ENCODE results near the gene HERC5. TPM values are rescaled to one million over a fixed set of nuclear protein-coding genes. Genes with fewer than 3 reads are reported as not detected.

Gene HERC5
- polyA plus RNA-seq, 1 donor from 2014 or later = 0.59 TPM

DNA sequence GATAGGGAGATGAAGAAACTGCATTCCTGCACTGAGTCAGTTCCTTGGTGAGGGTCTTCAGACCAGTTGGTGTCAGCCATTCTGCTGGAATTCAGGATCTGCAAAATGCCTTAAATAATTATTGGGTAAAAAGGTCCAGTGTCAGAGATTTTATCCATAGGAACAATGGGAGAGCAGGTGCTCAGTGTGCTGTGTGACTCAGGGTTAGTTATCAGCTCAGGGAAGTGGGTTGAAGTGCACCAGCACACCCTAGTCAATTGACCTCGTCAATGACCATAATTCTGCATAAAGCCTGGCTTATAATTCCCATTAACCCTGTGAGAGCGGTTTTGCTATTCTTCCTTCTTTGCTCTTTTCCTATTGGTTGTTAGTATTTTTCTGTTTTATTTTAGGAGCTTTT lies 40.9 kb upstream of the HERC5 start:
- Histone ChIP-seq H3K36me3 (ENCODE audit: insufficient read depth, low read length) (no peaks in the 10 kb centered on the region), H3K27me3 (ENCODE audit: insufficient read depth, low read depth, low read length) (no peaks in the 10 kb centered on the region)

DNA sequence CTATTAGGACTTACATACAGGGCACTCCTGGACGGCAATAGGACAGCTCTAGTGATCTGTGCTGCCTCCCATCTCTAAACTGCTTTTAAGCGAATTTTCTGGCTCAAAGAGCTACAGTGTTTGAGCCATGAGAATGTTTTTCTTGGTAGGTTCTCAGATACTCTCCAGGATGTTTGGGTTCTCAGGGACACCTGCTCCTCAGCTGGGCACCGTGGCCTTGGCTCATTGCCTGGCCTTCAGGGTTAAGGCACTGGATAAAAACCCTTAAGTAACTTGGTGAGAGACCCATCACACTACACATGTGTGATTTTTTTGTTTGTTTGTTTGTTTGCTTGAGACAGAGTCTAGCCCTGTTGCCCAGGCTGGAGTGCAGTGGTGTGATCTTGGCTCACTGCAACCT lies 38.5 kb upstream of the HERC5 start:
- Histone ChIP-seq H3K4me3 (ENCODE audit: low read length) (no peak overlapping the region), H3F3A (ENCODE audit: insufficient read depth, low read length, poor library complexity, severe bottlenecking) (no peaks in the 10 kb centered on the region), H2AFZ (ENCODE audit: low read depth, low read length) (no peak overlapping the region), H3K36me3 (ENCODE audit: insufficient read depth, low read length) (no peaks in the 10 kb centered on the region), H3K27ac (ENCODE audit: low read length) (no peak overlapping the region), H3K4me2 (ENCODE audit: low read length) (no peak overlapping the region), H3K79me2 (replicated peaks; ENCODE audit: insufficient read depth, low read length) (no peaks in the 10 kb centered on the region), H3K9me2 (ENCODE audit: insufficient read depth, low read length) (no peaks in the 10 kb centered on the region), H3K9ac (ENCODE audit: low read length) (no peak overlapping the region), H3K9me3 (ENCODE audit: low read length) (no peaks in the 10 kb centered on the region), H4K20me1 (ENCODE audit: insufficient read depth) (no peaks in the 10 kb centered on the region), H3K27me3 (ENCODE audit: insufficient read depth, low read depth, low read length) (no peaks in the 10 kb centered on the region)
- no peak for TF ChIP-seq SMC3 (conservative IDR thresholded peaks at IDR 0.05; ENCODE audit: poor library complexity)
- TF ChIP-seq RAD21 (conservative IDR thresholded peaks at IDR 0.05) = no peak
- TF ChIP-seq TAF1 (IDR thresholded peaks at IDR 0.05; ENCODE audit: low read depth) = no peak
- TF ChIP-seq, protein P1, sequence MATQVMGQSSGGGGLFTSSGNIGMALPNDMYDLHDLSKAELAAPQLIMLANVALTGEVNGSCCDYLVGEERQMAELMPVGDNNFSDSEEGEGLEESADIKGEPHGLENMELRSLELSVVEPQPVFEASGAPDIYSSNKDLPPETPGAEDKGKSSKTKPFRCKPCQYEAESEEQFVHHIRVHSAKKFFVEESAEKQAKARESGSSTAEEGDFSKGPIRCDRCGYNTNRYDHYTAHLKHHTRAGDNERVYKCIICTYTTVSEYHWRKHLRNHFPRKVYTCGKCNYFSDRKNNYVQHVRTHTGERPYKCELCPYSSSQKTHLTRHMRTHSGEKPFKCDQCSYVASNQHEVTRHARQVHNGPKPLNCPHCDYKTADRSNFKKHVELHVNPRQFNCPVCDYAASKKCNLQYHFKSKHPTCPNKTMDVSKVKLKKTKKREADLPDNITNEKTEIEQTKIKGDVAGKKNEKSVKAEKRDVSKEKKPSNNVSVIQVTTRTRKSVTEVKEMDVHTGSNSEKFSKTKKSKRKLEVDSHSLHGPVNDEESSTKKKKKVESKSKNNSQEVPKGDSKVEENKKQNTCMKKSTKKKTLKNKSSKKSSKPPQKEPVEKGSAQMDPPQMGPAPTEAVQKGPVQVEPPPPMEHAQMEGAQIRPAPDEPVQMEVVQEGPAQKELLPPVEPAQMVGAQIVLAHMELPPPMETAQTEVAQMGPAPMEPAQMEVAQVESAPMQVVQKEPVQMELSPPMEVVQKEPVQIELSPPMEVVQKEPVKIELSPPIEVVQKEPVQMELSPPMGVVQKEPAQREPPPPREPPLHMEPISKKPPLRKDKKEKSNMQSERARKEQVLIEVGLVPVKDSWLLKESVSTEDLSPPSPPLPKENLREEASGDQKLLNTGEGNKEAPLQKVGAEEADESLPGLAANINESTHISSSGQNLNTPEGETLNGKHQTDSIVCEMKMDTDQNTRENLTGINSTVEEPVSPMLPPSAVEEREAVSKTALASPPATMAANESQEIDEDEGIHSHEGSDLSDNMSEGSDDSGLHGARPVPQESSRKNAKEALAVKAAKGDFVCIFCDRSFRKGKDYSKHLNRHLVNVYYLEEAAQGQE (IDR thresholded peaks at IDR 0.05; ENCODE audit: borderline replicate concordance) = no peak
- TF ChIP-seq EZH2 (IDR thresholded peaks at IDR 0.05; ENCODE audit: borderline replicate concordance, insufficient read depth, low read length, poor library complexity, severe bottlenecking) = no peak
- TF ChIP-seq, protein P2, sequence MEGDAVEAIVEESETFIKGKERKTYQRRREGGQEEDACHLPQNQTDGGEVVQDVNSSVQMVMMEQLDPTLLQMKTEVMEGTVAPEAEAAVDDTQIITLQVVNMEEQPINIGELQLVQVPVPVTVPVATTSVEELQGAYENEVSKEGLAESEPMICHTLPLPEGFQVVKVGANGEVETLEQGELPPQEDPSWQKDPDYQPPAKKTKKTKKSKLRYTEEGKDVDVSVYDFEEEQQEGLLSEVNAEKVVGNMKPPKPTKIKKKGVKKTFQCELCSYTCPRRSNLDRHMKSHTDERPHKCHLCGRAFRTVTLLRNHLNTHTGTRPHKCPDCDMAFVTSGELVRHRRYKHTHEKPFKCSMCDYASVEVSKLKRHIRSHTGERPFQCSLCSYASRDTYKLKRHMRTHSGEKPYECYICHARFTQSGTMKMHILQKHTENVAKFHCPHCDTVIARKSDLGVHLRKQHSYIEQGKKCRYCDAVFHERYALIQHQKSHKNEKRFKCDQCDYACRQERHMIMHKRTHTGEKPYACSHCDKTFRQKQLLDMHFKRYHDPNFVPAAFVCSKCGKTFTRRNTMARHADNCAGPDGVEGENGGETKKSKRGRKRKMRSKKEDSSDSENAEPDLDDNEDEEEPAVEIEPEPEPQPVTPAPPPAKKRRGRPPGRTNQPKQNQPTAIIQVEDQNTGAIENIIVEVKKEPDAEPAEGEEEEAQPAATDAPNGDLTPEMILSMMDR (IDR thresholded peaks at IDR 0.05; ENCODE audit: poor library complexity, severe bottlenecking) = no peak

More for the DNA sequence above, 40.9 kb upstream of the HERC5 start:
- no peaks in the 10 kb centered on the region for H4K20me1 ChIP-seq (ENCODE audit: insufficient read depth)
- no peak overlapping the region for H3K4me2 ChIP-seq (ENCODE audit: low read length)
- no peak overlapping the region for H3K9ac ChIP-seq (ENCODE audit: low read length)
- no peaks in the 10 kb centered on the region for H3K9me3 ChIP-seq (ENCODE audit: low read length)
- no peaks in the 10 kb centered on the region for H3K79me2 ChIP-seq (replicated peaks; ENCODE audit: insufficient read depth, low read length)
- H3K9me2 ChIP-seq (ENCODE audit: insufficient read depth, low read length) = no peaks in the 10 kb centered on the region
- TF ChIP-seq POLR2AphosphoS5 (IDR thresholded peaks at IDR 0.05) (no peak), MXI1 (conservative IDR thresholded peaks at IDR 0.05; ENCODE audit: poor library complexity, severe bottlenecking) (no peak), TAF1 (IDR thresholded peaks at IDR 0.05; ENCODE audit: low read depth) (no peak), RAD21 (conservative IDR thresholded peaks at IDR 0.05) (no peak), EZH2 (IDR thresholded peaks at IDR 0.05; ENCODE audit: borderline replicate concordance, insufficient read depth, low read length, poor library complexity, severe bottlenecking) (no peak), SMC3 (conservative IDR thresholded peaks at IDR 0.05; ENCODE audit: poor library complexity) (no peak), EP300 (conservative IDR thresholded peaks at IDR 0.05; ENCODE audit: poor library complexity, severe bottlenecking) (no peak)
- TF ChIP-seq, protein P2 (IDR thresholded peaks at IDR 0.05; ENCODE audit: poor library complexity, severe bottlenecking) = no peak
- TF ChIP-seq, protein P1 (IDR thresholded peaks at IDR 0.05; ENCODE audit: borderline replicate concordance) = no peak
- H3K27ac ChIP-seq (ENCODE audit: low read length) = no peak overlapping the region
- H2AFZ ChIP-seq (ENCODE audit: low read depth, low read length) = no peak overlapping the region
- no peaks in the 10 kb centered on the region for H3F3A ChIP-seq (ENCODE audit: insufficient read depth, low read length, poor library complexity, severe bottlenecking)
- H3K4me3 ChIP-seq (ENCODE audit: low read length) = no peak overlapping the region

All from neural cell (in vitro differentiated cells).